CD14-positive monocyte (primary cell): ENCODE results near the gene RHOU. TPM values are rescaled to one million over a fixed set of nuclear protein-coding genes. Genes with fewer than 3 reads are reported as not detected.

Source experiments
- DNase-seq, 3 donors: peaks; one replicate each; pipeline ENCODE4 v3.0.0-alpha.2; 2011 to 2022
- H2AFZ ChIP-seq: 2 replicates; pipeline ENCODE4 v1.6.0; 2012; ENCODE audit warnings: mild to moderate bottlenecking, low read depth, low read length, inconsistent platforms; ENCODE audit not compliant: insufficient read depth, poor library complexity, severe bottlenecking
- H3K27ac ChIP-seq, 2 donors: 1 replicate in 1 of 2; 2 replicates in 1 of 2; pipeline ENCODE4 v1.5.1; 2012 to 2013; ENCODE audit warnings: low read length in 2 of 2, control low read depth in 1 of 2, inconsistent platforms in 1 of 2, low read depth in 1 of 2, mild to moderate bottlenecking in 1 of 2
- H3K27me3 ChIP-seq, 2 donors: one replicate each; pipeline versions ENCODE4 v1.6.0 to v1.6.1; 2011 to 2013; ENCODE audit warnings: low read length in 2 of 2; ENCODE audit not compliant: control insufficient read depth in 2 of 2, insufficient read depth in 2 of 2
- H3K36me3 ChIP-seq, 2 donors: replicated peaks in 1 of 2; 1 replicate in 1 of 2; 2 replicates in 1 of 2; pipeline versions ENCODE4 v1.5.1 to v1.6.1; 2012 to 2013; ENCODE audit warnings: low read length in 2 of 2, control low read depth in 1 of 2, inconsistent platforms in 1 of 2, mild to moderate bottlenecking in 1 of 2; ENCODE audit not compliant: insufficient read depth in 2 of 2, control insufficient read depth in 1 of 2
- H3K4me1 ChIP-seq, 2 donors: 1 replicate in 1 of 2; 2 replicates in 1 of 2; pipeline versions ENCODE4 v1.5.1 to v1.6.1; 2012 to 2013; ENCODE audit warnings: low read length in 2 of 2, control low read depth in 1 of 2, inconsistent platforms in 1 of 2, mild to moderate bottlenecking in 1 of 2, moderate library complexity in 1 of 2; ENCODE audit not compliant: insufficient read depth in 2 of 2, control insufficient read depth in 1 of 2
- H3K4me2 ChIP-seq: replicated peaks from 2 replicates; pipeline ENCODE3; 2012; ENCODE audit warnings: low read length, moderate library complexity, mild to moderate bottlenecking; ENCODE audit not compliant: poor library complexity, severe bottlenecking; ENCODE audit errors: extremely low read depth
- H3K4me3 ChIP-seq, 3 experiments: fragments of 200-600 bp in 1 of 3; sonication (generic) in 1 of 3; replicated peaks in 1 of 3; 1 replicate in 2 of 3; 2 replicates in 1 of 3; pipeline ENCODE4 v1.5.1; 2011 to 2013; ENCODE audit warnings: low read length in 3 of 3, mild to moderate bottlenecking in 3 of 3, control low read depth in 2 of 3, low read depth in 2 of 3, inconsistent platforms in 1 of 3, moderate library complexity in 1 of 3
- H3K79me2 ChIP-seq: 2 replicates; pipeline ENCODE4 v1.6.0; 2012; ENCODE audit warnings: mild to moderate bottlenecking, control low read depth, inconsistent platforms, low read length, moderate library complexity; ENCODE audit not compliant: insufficient read depth
- H3K9ac ChIP-seq: 2 replicates; pipeline ENCODE4 v1.6.0; 2017; ENCODE audit warnings: low read length, mild to moderate bottlenecking; ENCODE audit not compliant: insufficient read depth, poor library complexity, severe bottlenecking
- H3K9me3 ChIP-seq, 2 donors: replicated peaks in 1 of 2; 1 replicate in 1 of 2; 2 replicates in 1 of 2; pipeline versions ENCODE4 v1.5.1 to v1.6.1; 2012 to 2013; ENCODE audit warnings: low read length in 2 of 2, control low read depth in 1 of 2; ENCODE audit not compliant: control insufficient read depth in 1 of 2, insufficient read depth in 1 of 2
- H4K20me1 ChIP-seq: 2 replicates; pipeline ENCODE4 v1.6.0; 2012; ENCODE audit warnings: mild to moderate bottlenecking, low read length, control low read depth, moderate library complexity; ENCODE audit not compliant: insufficient read depth
- H3K27ac Mint-ChIP-seq, 7 donors: one replicate each; pipeline ENCODE4 v1.8.0; 2020; ENCODE audit warnings: mild to moderate bottlenecking in 7 of 7, mixed read lengths in 7 of 7, moderate library complexity in 6 of 7, inconsistent platforms in 2 of 7
- H3K27me3 Mint-ChIP-seq, 3 donors: one replicate each; pipeline ENCODE4 v1.8.0; 2021 to 2022; ENCODE audit warnings: low read depth in 3 of 3, mild to moderate bottlenecking in 3 of 3, mixed read lengths in 3 of 3, moderate library complexity in 3 of 3, inconsistent platforms in 1 of 3
- H3K36me3 Mint-ChIP-seq, 2 donors: one replicate each; pipeline ENCODE4 v1.8.0; 2020; ENCODE audit warnings: mixed read lengths in 2 of 2, inconsistent platforms in 1 of 2, mild to moderate bottlenecking in 1 of 2
- H3K4me1 Mint-ChIP-seq: one replicate; pipeline ENCODE4 v1.8.0; 2020; ENCODE audit warnings: mild to moderate bottlenecking, mixed read lengths
- H3K4me3 Mint-ChIP-seq, 2 donors: one replicate each; pipeline ENCODE4 v1.8.0; 2020; ENCODE audit warnings: mild to moderate bottlenecking in 2 of 2, mixed read lengths in 2 of 2, moderate library complexity in 1 of 2
- H3K9me3 Mint-ChIP-seq, 7 donors: one replicate each; pipeline ENCODE4 v1.8.0; 2020 to 2022; ENCODE audit warnings: mixed read lengths in 7 of 7, mild to moderate bottlenecking in 6 of 7, moderate library complexity in 6 of 7, inconsistent platforms in 2 of 7
- CTCF ChIP-seq: fragments of 200-600 bp; IDR thresholded peaks from one replicate; pipeline ENCODE4 v1.8.0; 2022; ENCODE audit warnings: antibody characterized with exemption, mild to moderate bottlenecking
- WGBS: methylation state at CpG from one replicate; pipeline ENCODE4 v1.1.5; 2013; ENCODE audit warnings: missing lambda C conversion rate; ENCODE audit not compliant: insufficient coverage; 5-methylcytosine and 5-hydroxymethylcytosine counted together
- intact Hi-C, 2 donors: fragments of 100-400 bp; cut with micrococcal nuclease; formaldehyde crosslinking; loops; one replicate each; pipeline versions ENCODE4 v1.15.0 to v1.15.1; 2023
- polyA plus RNA-seq, 3 donors: library from polyadenylated mRNA; depleted of rRNA in 1 of 3; unstranded in 2 of 3; stranded (reverse) in 1 of 3; fragments of 300-500 nt in 2 of 3; fragments of >200 nt in 1 of 3; fragmentation: Illumina TruSeq in 2 of 3; gene quantifications; 1 replicate in 2 of 3; 2 replicates in 1 of 3; pipeline ENCODE4 v1.2.3, GENCODE V29; 2012 to 2021

RHOU gene
- polyA plus RNA-seq, 3 donors = 4.1 to 11.6 (median 4.8) TPM

DNA sequence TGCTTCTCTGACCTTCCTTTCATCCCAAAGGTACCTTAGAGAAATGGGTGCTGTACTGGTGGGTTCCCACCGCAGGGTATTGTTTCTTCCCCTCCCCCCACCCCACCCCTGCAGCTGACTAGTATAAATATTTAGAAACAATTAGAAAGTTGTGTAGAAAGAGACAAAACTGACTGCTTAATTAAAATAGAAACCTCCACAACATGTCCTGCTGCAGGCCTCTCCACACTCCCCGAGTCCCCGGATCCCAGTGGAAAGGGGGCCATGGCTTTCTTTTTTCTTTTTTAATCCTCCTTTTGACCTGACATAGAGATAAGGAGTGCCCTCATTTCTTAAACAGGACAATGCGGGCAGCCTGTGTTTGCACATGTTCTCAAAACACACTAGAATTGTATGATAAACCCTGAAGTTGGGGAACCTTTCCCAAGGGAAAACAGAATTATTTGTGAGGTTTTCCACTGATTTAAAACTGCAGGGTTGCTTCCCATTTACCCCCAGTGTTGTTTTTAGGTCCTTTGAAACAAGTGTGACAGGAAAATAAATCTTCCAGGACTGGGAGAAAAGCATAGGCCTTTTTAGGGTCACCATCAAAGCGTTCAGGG, 1.7 kb downstream of the RHOU start:
- WGBS = 97% methylated on average over 3 of the region's 5 CpGs
- H3K9me3 Mint-ChIP-seq = no peaks in the 10 kb centered on the region
- H3K27ac ChIP-seq = peak overlapping the region in 1 of 2 donors; percentile 87
- H3K36me3 ChIP-seq = peaks cover 10 to 39% of the 10 kb centered on the region in 2 donors
- no peak for DNase-seq
- peak overlapping the region; percentile 62 to 93 (median 62) for H3K4me3 ChIP-seq
- TF ChIP-seq CTCF = no peak
- peaks cover 66% of the 10 kb centered on the region for H3K79me2 ChIP-seq
- peaks cover 53% of the 10 kb centered on the region for H3K4me1 Mint-ChIP-seq
- H2AFZ ChIP-seq = peak overlapping the region; percentile 77
- intact Hi-C loops = loop anchor here in 1 of 2 donors (5.0 to 10.0 kb wide), 2 partner anchors 198 to 490 kb away; no protein-coding TSS in a partner anchor
- H4K20me1 ChIP-seq = peaks cover 49% of the 10 kb centered on the region
- no peaks in the 10 kb centered on the region for H3K9me3 ChIP-seq
- peaks cover 36 to 45% of the 10 kb centered on the region in 2 donors for H3K4me1 ChIP-seq
- peaks cover 30 to 39% of the 10 kb centered on the region in 2 donors for H3K36me3 Mint-ChIP-seq
- H3K9ac ChIP-seq = peak overlapping the region; percentile 81
- H3K27ac Mint-ChIP-seq = peak overlapping the region in 6 of 7 donors; percentile 14 to 93 (median 82)
- peak overlapping the region; percentile 98 to 99 for H3K4me3 Mint-ChIP-seq
- peak overlapping the region; percentile 97 for H3K4me2 ChIP-seq
- H3K27me3 Mint-ChIP-seq = peaks cover 0 to 6% (median 0%) of the 10 kb centered on the region in 3 donors
- no peaks in the 10 kb centered on the region for H3K27me3 ChIP-seq

- H3K4me1 ChIP-seq = peaks cover 40 to 52% of the 10 kb centered on the region in 2 donors
- peak overlapping the region; percentile 98 to 99 for H3K4me3 Mint-ChIP-seq
- H3K9ac ChIP-seq = peak overlapping the region; percentile 81
- intact Hi-C loops = loop anchor here in 1 of 2 donors (5.0 to 10.0 kb wide), 2 partner anchors 197 to 490 kb away; no protein-coding TSS in a partner anchor
- H3K9me3 Mint-ChIP-seq = peaks cover 0 to 1% (median 0%) of the 10 kb centered on the region in 7 donors
- no peak for TF ChIP-seq CTCF
- H4K20me1 ChIP-seq = peaks cover 56% of the 10 kb centered on the region
- peaks cover 36 to 42% of the 10 kb centered on the region in 2 donors for H3K36me3 Mint-ChIP-seq
- peaks cover 0 to 6% (median 0%) of the 10 kb centered on the region in 3 donors for H3K27me3 Mint-ChIP-seq
- no peak overlapping the region for H2AFZ ChIP-seq
- peak overlapping the region in 2 of 3 experiments; percentile 62 to 93 for H3K4me3 ChIP-seq
- H3K27ac Mint-ChIP-seq = peak overlapping the region in 6 of 7 donors; percentile 54 to 93 (median 78)
- peak overlapping the region; percentile 97 for H3K4me2 ChIP-seq
- peaks cover 59% of the 10 kb centered on the region for H3K4me1 Mint-ChIP-seq
- WGBS = 93% methylated on average over 5 of the region's 8 CpGs
- no peaks in the 10 kb centered on the region for H3K27me3 ChIP-seq
- peaks cover 10 to 46% of the 10 kb centered on the region in 2 donors for H3K36me3 ChIP-seq
- peaks cover 72% of the 10 kb centered on the region for H3K79me2 ChIP-seq
- H3K9me3 ChIP-seq = no peaks in the 10 kb centered on the region
- DNase-seq = no peak
- peak overlapping the region in 1 of 2 donors; percentile 87 for H3K27ac ChIP-seq
Measured at GRCh38 chr1:228737601-228738041, 2.3 kb downstream of the RHOU start.
